Measurements from ENCODE around the gene MAN1B1. TPM values are rescaled to one million over a fixed set of nuclear protein-coding genes. Genes with fewer than 3 reads are reported as not detected.

Gene MAN1B1
- total RNA-seq, 1 donor from 2014 or later: 57.7 TPM

DNA sequence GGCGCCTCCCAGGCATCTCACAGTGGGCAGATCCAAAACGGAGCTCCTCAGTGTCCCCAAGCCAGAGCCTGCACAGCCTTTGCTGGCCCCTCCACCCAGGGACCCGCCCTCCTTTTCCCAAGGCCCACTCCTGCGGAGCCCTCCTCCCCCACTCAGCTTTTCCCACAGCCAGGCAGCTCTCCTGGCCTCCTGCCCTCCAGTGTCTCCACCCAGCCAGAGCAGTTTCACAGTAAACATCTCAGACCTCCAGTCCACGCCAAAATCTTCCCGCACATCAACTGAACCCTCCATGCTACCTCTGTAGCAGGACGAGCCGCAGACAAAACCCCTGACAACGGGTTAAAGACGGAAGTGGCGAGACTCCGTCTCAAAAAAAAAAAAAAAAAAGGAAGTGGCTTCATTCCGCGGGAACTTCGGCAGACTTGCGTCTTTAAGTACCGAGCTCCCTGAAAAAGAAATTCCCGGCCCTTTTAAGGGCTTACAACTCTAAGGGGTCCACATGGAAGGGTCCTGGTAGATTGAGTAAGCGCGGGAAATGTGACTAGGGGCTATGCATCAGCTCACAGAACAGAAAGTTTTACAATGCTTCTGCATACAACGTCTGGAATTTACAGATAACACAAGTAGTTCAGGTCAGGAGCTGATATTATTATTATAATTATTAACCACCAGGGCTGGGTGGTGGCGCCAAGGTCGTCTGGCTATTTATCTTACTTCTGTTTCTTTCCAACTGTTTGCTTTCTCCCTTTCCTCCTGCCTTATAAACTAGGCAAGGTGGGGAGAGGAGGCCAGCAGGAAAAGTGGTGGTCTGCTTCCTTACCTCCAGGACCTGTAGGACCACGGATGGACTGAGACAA lies 40.7 kb downstream of the MAN1B1 start:
- Mint-ChIP-seq H3K9me3 (ENCODE audit: low read depth) (no peaks in the 10 kb centered on the region), H3K4me3 (ENCODE audit: low read depth) (peak overlapping the region; percentile 87), H3K27ac (peak overlapping the region; percentile 97), H3K27me3 (peaks cover 2% of the 10 kb centered on the region), H3K36me3 (ENCODE audit: insufficient read depth) (no peaks in the 10 kb centered on the region), H3K4me1 (ENCODE audit: low read depth) (peaks cover 24% of the 10 kb centered on the region)
- no peak for DNase-seq (ENCODE audit: low spot score, unreplicated experiment)
- TF ChIP-seq, protein P1, sequence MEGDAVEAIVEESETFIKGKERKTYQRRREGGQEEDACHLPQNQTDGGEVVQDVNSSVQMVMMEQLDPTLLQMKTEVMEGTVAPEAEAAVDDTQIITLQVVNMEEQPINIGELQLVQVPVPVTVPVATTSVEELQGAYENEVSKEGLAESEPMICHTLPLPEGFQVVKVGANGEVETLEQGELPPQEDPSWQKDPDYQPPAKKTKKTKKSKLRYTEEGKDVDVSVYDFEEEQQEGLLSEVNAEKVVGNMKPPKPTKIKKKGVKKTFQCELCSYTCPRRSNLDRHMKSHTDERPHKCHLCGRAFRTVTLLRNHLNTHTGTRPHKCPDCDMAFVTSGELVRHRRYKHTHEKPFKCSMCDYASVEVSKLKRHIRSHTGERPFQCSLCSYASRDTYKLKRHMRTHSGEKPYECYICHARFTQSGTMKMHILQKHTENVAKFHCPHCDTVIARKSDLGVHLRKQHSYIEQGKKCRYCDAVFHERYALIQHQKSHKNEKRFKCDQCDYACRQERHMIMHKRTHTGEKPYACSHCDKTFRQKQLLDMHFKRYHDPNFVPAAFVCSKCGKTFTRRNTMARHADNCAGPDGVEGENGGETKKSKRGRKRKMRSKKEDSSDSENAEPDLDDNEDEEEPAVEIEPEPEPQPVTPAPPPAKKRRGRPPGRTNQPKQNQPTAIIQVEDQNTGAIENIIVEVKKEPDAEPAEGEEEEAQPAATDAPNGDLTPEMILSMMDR (IDR thresholded peaks at IDR 0.05; ENCODE audit: unreplicated experiment): no peak

DNA sequence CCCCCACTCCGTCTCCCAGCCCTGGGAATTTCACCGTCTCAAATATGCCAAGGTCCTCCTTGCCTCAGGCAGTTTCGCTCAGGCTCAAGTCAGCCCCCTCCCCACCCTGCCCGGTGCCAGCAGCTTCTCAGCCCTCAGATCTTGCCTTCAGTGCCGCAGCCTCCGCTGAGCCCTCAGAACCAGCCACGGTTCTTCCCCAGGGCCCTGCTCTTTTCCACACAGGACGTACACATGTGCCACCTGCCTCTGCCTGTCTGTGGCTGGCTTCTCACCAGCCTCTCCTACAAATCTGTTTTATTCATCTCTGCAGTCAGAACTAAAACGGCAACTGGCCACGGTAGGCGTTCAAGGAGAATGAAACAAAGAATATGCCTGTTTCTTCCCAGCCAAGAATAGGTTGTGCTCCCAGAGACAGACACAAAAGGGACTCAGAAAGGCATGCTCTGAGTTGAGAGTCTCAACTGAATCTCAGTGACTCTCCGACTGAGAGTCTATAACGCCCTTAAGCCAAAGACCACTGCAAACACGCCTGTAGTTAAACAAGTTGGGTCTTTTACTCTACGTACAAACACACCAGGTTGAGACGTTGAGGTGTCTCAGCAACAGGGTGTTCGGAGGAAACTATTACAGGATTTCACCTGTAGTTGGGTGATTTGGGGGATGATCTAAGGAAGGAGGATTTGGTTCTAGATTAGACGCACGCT lies 41.5 kb downstream of the MAN1B1 start:
- Mint-ChIP-seq H3K36me3 (ENCODE audit: insufficient read depth) (no peaks in the 10 kb centered on the region), H3K27me3 (peaks cover 8% of the 10 kb centered on the region), H3K4me3 (ENCODE audit: low read depth) (peak overlapping the region; percentile 87), H3K4me1 (ENCODE audit: low read depth) (peaks cover 24% of the 10 kb centered on the region), H3K9me3 (ENCODE audit: low read depth) (no peaks in the 10 kb centered on the region), H3K27ac (peak overlapping the region; percentile 97)
- TF ChIP-seq, protein P1 (IDR thresholded peaks at IDR 0.05; ENCODE audit: unreplicated experiment): no peak
- no peak for DNase-seq (ENCODE audit: low spot score, unreplicated experiment)

DNA sequence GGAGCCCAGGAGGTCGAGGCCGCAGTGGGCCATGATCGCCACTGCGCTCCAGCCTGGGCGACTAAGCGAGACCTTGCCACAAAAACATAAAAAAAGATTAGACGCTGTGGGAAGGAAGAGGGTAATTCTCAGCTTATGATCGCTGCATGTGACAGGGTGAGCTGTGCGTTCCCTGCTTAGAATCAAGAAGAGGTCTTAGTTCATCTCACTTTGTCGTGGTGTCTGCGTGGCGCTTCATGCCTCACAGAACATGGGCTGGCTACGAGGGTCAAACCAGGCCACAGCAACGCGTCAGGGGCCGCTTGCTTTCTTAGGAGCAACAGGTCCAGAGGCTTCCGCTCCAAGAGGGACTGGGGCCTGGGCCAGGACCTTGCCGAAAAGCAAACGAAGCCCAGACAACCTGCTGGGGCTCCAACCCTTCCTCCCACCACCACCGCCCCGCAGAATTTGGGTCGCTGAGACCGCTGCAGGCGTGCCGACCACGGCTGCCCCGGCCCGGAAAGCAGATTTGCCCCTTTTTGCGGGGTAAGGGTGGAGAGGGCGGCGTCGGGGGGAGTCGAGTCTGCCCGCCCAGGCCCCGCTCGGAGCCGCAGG lies 42.2 kb downstream of the MAN1B1 start:
- Mint-ChIP-seq H3K27ac (peak overlapping the region; percentile 97), H3K4me3 (ENCODE audit: low read depth) (peak overlapping the region; percentile 87), H3K36me3 (ENCODE audit: insufficient read depth) (no peaks in the 10 kb centered on the region), H3K27me3 (peaks cover 8% of the 10 kb centered on the region), H3K4me1 (ENCODE audit: low read depth) (peaks cover 24% of the 10 kb centered on the region), H3K9me3 (ENCODE audit: low read depth) (no peaks in the 10 kb centered on the region)
- DNase-seq (ENCODE audit: low spot score, unreplicated experiment): no peak
- TF ChIP-seq, protein P1 (IDR thresholded peaks at IDR 0.05; ENCODE audit: unreplicated experiment): no peak

DNA sequence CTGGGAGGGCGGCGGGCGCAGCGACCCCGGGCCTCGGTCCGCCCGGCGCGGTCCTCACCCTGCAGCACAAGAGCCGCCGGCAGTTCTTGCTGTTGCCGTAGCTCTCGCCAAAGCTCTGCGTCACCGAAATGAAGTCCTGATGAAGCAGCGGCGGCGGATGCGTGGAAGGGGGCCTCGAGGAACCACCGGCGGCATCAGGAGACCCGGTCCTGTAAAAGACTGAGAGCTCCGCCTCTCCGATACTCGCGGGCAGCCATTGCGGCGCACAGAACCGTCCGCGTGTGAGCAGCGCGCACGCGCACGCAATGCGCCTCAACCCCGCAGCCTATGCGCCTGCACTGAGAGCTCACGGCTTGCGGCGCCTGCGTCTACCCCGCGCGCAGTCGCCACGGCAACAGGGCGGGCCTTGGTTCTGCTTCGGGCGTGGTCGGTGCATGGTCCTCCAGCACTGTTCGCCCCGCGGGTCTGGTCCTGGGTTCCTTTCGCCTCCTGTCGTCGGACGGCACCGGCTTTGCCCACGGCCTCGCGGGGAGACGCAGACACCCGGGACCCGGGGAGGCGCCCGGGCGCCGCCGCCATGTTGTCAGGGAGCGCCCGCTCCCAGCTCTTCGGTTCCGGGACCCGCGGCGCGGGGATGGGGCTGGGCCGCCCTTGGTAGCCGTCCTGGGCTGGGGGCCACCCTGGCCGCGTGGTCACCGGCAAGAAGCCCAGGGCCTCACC lies 42.8 kb downstream of the MAN1B1 start:
- Mint-ChIP-seq H3K9me3 (ENCODE audit: low read depth) (no peaks in the 10 kb centered on the region), H3K27me3 (peaks cover 12% of the 10 kb centered on the region), H3K4me1 (ENCODE audit: low read depth) (peaks cover 24% of the 10 kb centered on the region), H3K4me3 (ENCODE audit: low read depth) (peak overlapping the region; percentile 87), H3K27ac (no peak overlapping the region), H3K36me3 (ENCODE audit: insufficient read depth) (no peaks in the 10 kb centered on the region)
- TF ChIP-seq, protein P1 (IDR thresholded peaks at IDR 0.05; ENCODE audit: unreplicated experiment): no peak
- DNase-seq (ENCODE audit: low spot score, unreplicated experiment): peak; percentile 74

Measured in progenitor cell of endocrine pancreas (in vitro differentiated cells).